ENCODE data around the gene MTFR1L.
A peak's percentile ranks its signal among the peaks of the same experiment; 100 is the strongest.

MTFR1L gene

GRCh38 chr1:25797939-25798338 lies 21.8 kb upstream of the MTFR1L start:
- peak; percentile 32 for DNase-seq (ENCODE audit: low read depth)
- H3K4me3 ChIP-seq (ENCODE audit: control insufficient read depth, low read depth, low read length): no peak overlapping the region
- peak; percentile 52 for TF ChIP-seq CTCF (conservative IDR thresholded peaks at IDR 0.05; ENCODE audit: control insufficient read depth, insufficient read depth, low read depth, low read length)

GRCh38 chr1:25798666-25799351 lies 20.9 kb upstream of the MTFR1L start:
- H3K4me3 ChIP-seq (ENCODE audit: control insufficient read depth, low read depth, low read length): no peak overlapping the region
- no peak for DNase-seq (ENCODE audit: low read depth)
- TF ChIP-seq CTCF (conservative IDR thresholded peaks at IDR 0.05; ENCODE audit: control insufficient read depth, insufficient read depth, low read depth, low read length): no peak

- no peak for TF ChIP-seq CTCF (conservative IDR thresholded peaks at IDR 0.05; ENCODE audit: control insufficient read depth, insufficient read depth, low read depth, low read length)
- no peak for DNase-seq (ENCODE audit: low read depth)
- H3K4me3 ChIP-seq (ENCODE audit: control insufficient read depth, low read depth, low read length): peak overlapping the region; percentile 45
Measured at GRCh38 chr1:25799352-25799934, 20.3 kb upstream of the MTFR1L start.

- peak; percentile 40 for DNase-seq (ENCODE audit: low read depth)
- no peak for TF ChIP-seq CTCF (conservative IDR thresholded peaks at IDR 0.05; ENCODE audit: control insufficient read depth, insufficient read depth, low read depth, low read length)
- peak within 1 kb of the TSS; percentile 68 for H3K4me3 ChIP-seq (ENCODE audit: control insufficient read depth, low read depth, low read length)
Measured at GRCh38 chr1:25799935-25800702, 19.6 kb upstream of the MTFR1L start, which contains the start of gene SELENON. SELENON (plus strand) TSS chr1:25800193; CDS start chr1:25800231, 38 bp downstream.

GRCh38 chr1:25800703-25801377 lies 18.9 kb upstream of the MTFR1L start:
- TF ChIP-seq CTCF (conservative IDR thresholded peaks at IDR 0.05; ENCODE audit: control insufficient read depth, insufficient read depth, low read depth, low read length): no peak
- H3K4me3 ChIP-seq (ENCODE audit: control insufficient read depth, low read depth, low read length): peak overlapping the region; percentile 68
- DNase-seq (ENCODE audit: low read depth): no peak

- H3K4me3 ChIP-seq (ENCODE audit: control insufficient read depth, low read depth, low read length): no peak overlapping the region
- no peak for DNase-seq (ENCODE audit: low read depth)
- peak; percentile 7 for TF ChIP-seq CTCF (conservative IDR thresholded peaks at IDR 0.05; ENCODE audit: control insufficient read depth, insufficient read depth, low read depth, low read length)
Measured at GRCh38 chr1:25802915-25803314, 16.8 kb upstream of the MTFR1L start.
